K562 (cell line): ENCODE results near the gene ZNF646. TPM values are rescaled to one million over a fixed set of nuclear protein-coding genes. Genes with fewer than 3 reads are reported as not detected.
A peak's percentile ranks its signal among the peaks of the same experiment; 100 is the strongest.

ENCODE experiments used
- ATF1 ChIP-seq, 2 experiments: fragments of 450-650 bp in 1 of 2; IDR thresholded peaks; 2 replicates each; pipeline ENCODE4 v1.6.1; 2016; ENCODE audit warnings: missing compliant biosample characterization in 1 of 2, missing genetic modification characterization in 1 of 2
- CXXC5 ChIP-seq: fragments of 250-450 bp; sonication (Bioruptor Pico); IDR thresholded peaks from 2 replicates; pipeline ENCODE4 v1.8.0; 2022; ENCODE audit warnings: inconsistent platforms, mild to moderate bottlenecking, moderate library complexity
- ESRRA ChIP-seq: fragments of 450-650 bp; IDR thresholded peaks from 2 replicates; pipeline ENCODE4 v1.6.1; 2014; ENCODE audit warnings: low read depth, mild to moderate bottlenecking, moderate library complexity, borderline replicate concordance
- FOXA3 ChIP-seq, 2 experiments: fragments of 450-650 bp in 1 of 2; sonication (generic) in 1 of 2; formaldehyde crosslinking; IDR thresholded peaks in 1 of 2; conservative IDR thresholded peaks in 1 of 2; 2 replicates each; pipeline versions ENCODE4 v1.4.0 to v1.8.0; 2020 to 2022; ENCODE audit warnings: mild to moderate bottlenecking in 2 of 2, missing genetic modification reagents in 1 of 2
- GATAD2B ChIP-seq: fragments of 450-650 bp; IDR thresholded peaks from 2 replicates; pipeline ENCODE4 v1.6.1; 2017; ENCODE audit warnings: mild to moderate bottlenecking, borderline replicate concordance
- KAT7 ChIP-seq: sonication (generic); formaldehyde crosslinking; IDR thresholded peaks from 2 replicates; pipeline ENCODE4 v1.8.0; 2022; ENCODE audit warnings: missing genetic modification reagents, mild to moderate bottlenecking, borderline replicate concordance
- KLF16 ChIP-seq: IDR thresholded peaks from 2 replicates; pipeline ENCODE4 v1.6.1; 2016; ENCODE audit warnings: antibody characterized with exemption
- MTA2 ChIP-seq: fragments of 450-650 bp; IDR thresholded peaks from 2 replicates; pipeline ENCODE4 v1.6.1; 2016; ENCODE audit warnings: low read depth
- MTA3 ChIP-seq: fragments of 450-650 bp; formaldehyde crosslinking; IDR thresholded peaks from 2 replicates; pipeline ENCODE4 v1.6.1; 2017; ENCODE audit warnings: mild to moderate bottlenecking, borderline replicate concordance
- SIN3A ChIP-seq, 2 experiments: fragments of 150-350 bp in 1 of 2; IDR thresholded peaks; 2 replicates each; pipeline ENCODE4 v1.6.1; 2011 to 2016; ENCODE audit warnings: borderline replicate concordance in 2 of 2, low read depth in 2 of 2, low read length in 2 of 2, mild to moderate bottlenecking in 2 of 2, moderate library complexity in 2 of 2; ENCODE audit not compliant: control insufficient read depth in 1 of 2
- SIN3B ChIP-seq: fragments of 450-650 bp; IDR thresholded peaks from 2 replicates; pipeline ENCODE4 v1.6.1; 2017; ENCODE audit warnings: low read depth, mild to moderate bottlenecking, moderate library complexity
- SREBF1 ChIP-seq: fragments of 150-350 bp; IDR thresholded peaks from 2 replicates; pipeline ENCODE4 v1.6.1; 2014; ENCODE audit warnings: antibody characterized with exemption, low read depth, low read length, borderline replicate concordance
- ZNF407 ChIP-seq: fragments of 450-650 bp; IDR thresholded peaks from 2 replicates; pipeline ENCODE4 v1.6.1; 2016; ENCODE audit warnings: low read depth
- polyA plus RNA-seq, 8 experiments: library from polyadenylated mRNA; depleted of rRNA in 4 of 8; stranded (reverse) in 5 of 8; unstranded in 3 of 8; fragments of >200 nt; fragmentation: Nextera tagmentation in 2 of 8; fragmentation: Illumina TruSeq in 1 of 8; extraction: Ambion mirVana in 2 of 8; extraction: Trizol in 1 of 8; gene quantifications; 2 replicates each; pipeline versions ENCODE4 v1.2.1 to v1.2.3, GENCODE V29; 2011 to 2014; ENCODE audit warnings: inconsistent platforms in 1 of 8, missing spikeins in 1 of 8
- total RNA-seq, 7 experiments: library from RNA; depleted of rRNA in 6 of 7; stranded (reverse); fragments of >200 nt in 6 of 7; fragmentation: Illumina TruSeq in 2 of 7; extraction: Trizol in 2 of 7; gene quantifications; 2 replicates each; pipeline versions ENCODE4 v1.2.1 to v1.2.3, GENCODE V29; 2011 to 2021; ENCODE audit warnings: low replicate concordance in 1 of 7
- TF ChIP-seq, protein P1 (sequence below): fragments of 450-650 bp; formaldehyde crosslinking; IDR thresholded peaks from 2 replicates; pipeline ENCODE4 v1.4.0; 2022; ENCODE audit warnings: missing genetic modification characterization
- TF ChIP-seq, protein P2 (sequence below): conservative IDR thresholded peaks from 2 replicates; pipeline ENCODE4 v1.6.1; 2011; ENCODE audit warnings: low read depth, mild to moderate bottlenecking, low read length; ENCODE audit not compliant: control insufficient read depth

ZNF646 gene
- total and polyA plus RNA-seq, 9 of the 15 experiments (the other 6 are each of a cell fraction or from before 2014, with no cell fraction given), result 0.08 to 20.6 (median 8.0) TPM

- TF ChIP-seq KAT7 (CRISPR knock-in tag) (peak; percentile 68; the same call in 1 of the 2 replicates), CXXC5 (CRISPR knock-in tag) (peak; percentile 99), SIN3A (IDR thresholded peaks at IDR 0.05; ENCODE audit: borderline replicate concordance in 2 of 2, control insufficient read depth in 1 of 2, low read depth in 2 of 2, low read length in 2 of 2) (peak in 1 of 2 experiments; percentile 71; a peak in 2 of 4 replicates), FOXA3 (CRISPR knock-in tag; conservative IDR thresholded peaks at IDR 0.05 in 1 of 2, IDR thresholded peaks at IDR 0.05 in 1 of 2) (0 out of 4 replicates have a peak, but pooled peaks of 1 of the 2 experiments have one; percentile 43), SREBF1 (peak; percentile 51; the same call in 1 of the 2 replicates), GATAD2B (0 out of 2 replicates have a peak, but pooled peaks have one; percentile 39), KLF16 (no peak), ZNF407 (no peak), ESRRA (peak; percentile 38; the same call in 1 of the 2 replicates), MTA3 (peak; percentile 66), ATF1 (CRISPR knock-in tag; IDR thresholded peaks at IDR 0.05) (peak; percentile 62), ATF1 (tag; IDR thresholded peaks at IDR 0.05) (peak; percentile 97), SIN3B (peak; percentile 100), MTA2 (peak; percentile 71)
- TF ChIP-seq, protein P1, sequence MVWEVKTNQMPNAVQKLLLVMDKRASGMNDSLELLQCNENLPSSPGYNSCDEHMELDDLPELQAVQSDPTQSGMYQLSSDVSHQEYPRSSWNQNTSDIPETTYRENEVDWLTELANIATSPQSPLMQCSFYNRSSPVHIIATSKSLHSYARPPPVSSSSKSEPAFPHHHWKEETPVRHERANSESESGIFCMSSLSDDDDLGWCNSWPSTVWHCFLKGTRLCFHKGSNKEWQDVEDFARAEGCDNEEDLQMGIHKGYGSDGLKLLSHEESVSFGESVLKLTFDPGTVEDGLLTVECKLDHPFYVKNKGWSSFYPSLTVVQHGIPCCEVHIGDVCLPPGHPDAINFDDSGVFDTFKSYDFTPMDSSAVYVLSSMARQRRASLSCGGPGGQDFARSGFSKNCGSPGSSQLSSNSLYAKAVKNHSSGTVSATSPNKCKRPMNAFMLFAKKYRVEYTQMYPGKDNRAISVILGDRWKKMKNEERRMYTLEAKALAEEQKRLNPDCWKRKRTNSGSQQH (CRISPR knock-in tag), result peak; percentile 47; the same call in 1 of the 2 replicates
- TF ChIP-seq, protein P2, sequence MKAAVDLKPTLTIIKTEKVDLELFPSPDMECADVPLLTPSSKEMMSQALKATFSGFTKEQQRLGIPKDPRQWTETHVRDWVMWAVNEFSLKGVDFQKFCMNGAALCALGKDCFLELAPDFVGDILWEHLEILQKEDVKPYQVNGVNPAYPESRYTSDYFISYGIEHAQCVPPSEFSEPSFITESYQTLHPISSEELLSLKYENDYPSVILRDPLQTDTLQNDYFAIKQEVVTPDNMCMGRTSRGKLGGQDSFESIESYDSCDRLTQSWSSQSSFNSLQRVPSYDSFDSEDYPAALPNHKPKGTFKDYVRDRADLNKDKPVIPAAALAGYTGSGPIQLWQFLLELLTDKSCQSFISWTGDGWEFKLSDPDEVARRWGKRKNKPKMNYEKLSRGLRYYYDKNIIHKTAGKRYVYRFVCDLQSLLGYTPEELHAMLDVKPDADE, result peak; percentile 51
These were observed 43.4 kb downstream of the ZNF646 start, which contains the start of gene KAT8 (continued) for GRCh38 chr16:31117384-31118222.
